DOHH2 (cell line): Measurements from ENCODE around the gene B4GALT2.

ENCODE experiments used
- EZH2phosphoT487 ChIP-seq: fragments of 200-600 bp; sonication (generic); IDR thresholded peaks from 2 replicates; pipeline ENCODE4 v1.6.1; 2017; ENCODE audit warnings: borderline replicate concordance, mild to moderate bottlenecking, antibody characterized with exemption, low read length, moderate library complexity, mixed read lengths
- TF ChIP-seq, protein P1 (sequence below): fragments of 200-600 bp; sonication (generic); IDR thresholded peaks from one replicate; pipeline ENCODE4 v1.5.1; 2014; ENCODE audit warnings: antibody characterized with exemption, mild to moderate bottlenecking, low read depth, low read length; ENCODE audit not compliant: poor library complexity, severe bottlenecking

GRCh38 chr1:43938892-43939587 is 40.0 kb upstream of the B4GALT2 start:
- TF ChIP-seq, protein P1, sequence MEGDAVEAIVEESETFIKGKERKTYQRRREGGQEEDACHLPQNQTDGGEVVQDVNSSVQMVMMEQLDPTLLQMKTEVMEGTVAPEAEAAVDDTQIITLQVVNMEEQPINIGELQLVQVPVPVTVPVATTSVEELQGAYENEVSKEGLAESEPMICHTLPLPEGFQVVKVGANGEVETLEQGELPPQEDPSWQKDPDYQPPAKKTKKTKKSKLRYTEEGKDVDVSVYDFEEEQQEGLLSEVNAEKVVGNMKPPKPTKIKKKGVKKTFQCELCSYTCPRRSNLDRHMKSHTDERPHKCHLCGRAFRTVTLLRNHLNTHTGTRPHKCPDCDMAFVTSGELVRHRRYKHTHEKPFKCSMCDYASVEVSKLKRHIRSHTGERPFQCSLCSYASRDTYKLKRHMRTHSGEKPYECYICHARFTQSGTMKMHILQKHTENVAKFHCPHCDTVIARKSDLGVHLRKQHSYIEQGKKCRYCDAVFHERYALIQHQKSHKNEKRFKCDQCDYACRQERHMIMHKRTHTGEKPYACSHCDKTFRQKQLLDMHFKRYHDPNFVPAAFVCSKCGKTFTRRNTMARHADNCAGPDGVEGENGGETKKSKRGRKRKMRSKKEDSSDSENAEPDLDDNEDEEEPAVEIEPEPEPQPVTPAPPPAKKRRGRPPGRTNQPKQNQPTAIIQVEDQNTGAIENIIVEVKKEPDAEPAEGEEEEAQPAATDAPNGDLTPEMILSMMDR: no peak
- TF ChIP-seq EZH2phosphoT487: no peak
